GM12878 (cell line): ENCODE data around the gene COL20A1. TPM values are rescaled to one million over a fixed set of nuclear protein-coding genes. Genes with fewer than 3 reads are reported as not detected.

ENCODE experiments used
- ATAC-seq: fragments of 200-7000 bp; cut with Tn5 transposase; 3 replicates; pipeline ENCODE4 v1.9.1; 2020; ENCODE audit warnings: mild to moderate bottlenecking, moderate library complexity
- BruUV-seq: library from RNA; stranded (reverse); fragments of 400-500 nt; replicated peaks from 2 replicates; lab custom pipeline; 2021; lab: Mats Ljungman, UMichigan
- CTCF ChIA-PET: fragments of 300-600 bp; sonication (Branson Sonifier 250); formaldehyde crosslinking; extraction: SDS; loops from one replicate; lab custom pipeline; 2021; ENCODE audit warnings: inconsistent platforms; lab: Yijun Ruan, JAX
- POLR2A ChIA-PET: fragments of 350-600 bp; formaldehyde crosslinking; extraction: SDS; loops from one replicate; lab custom pipeline; 2021; ENCODE audit warnings: inconsistent platforms; lab: Charles Lee
- RAD21 ChIA-PET: fragments of 300-600 bp; sonication (Branson Sonifier 250); formaldehyde crosslinking; loops from one replicate; lab custom pipeline; 2023; ENCODE audit warnings: antibody characterized with exemption; ENCODE audit not compliant: unreplicated experiment; lab: Charles Lee
- SMC1A ChIA-PET: fragments of 300-600 bp; sonication (Branson Sonifier 250); formaldehyde crosslinking; loops from one replicate; lab custom pipeline; 2023; ENCODE audit not compliant: unreplicated experiment, uncharacterized antibody; lab: Charles Lee
- DNase-seq: peaks from one replicate; pipeline ENCODE4 v3.0.0-alpha.2; 2011; ENCODE audit warnings: low read depth, low spot score
- FAIRE-seq: peaks from 3 replicates; lab custom pipeline; 2011; peaks lifted over from hg19 to GRCh38; lab: Jason Lieb, UNC
- H2AFZ ChIP-seq: 2 replicates; pipeline ENCODE4 v1.6.0; 2011; ENCODE audit warnings: low read depth, low read length, control low read depth; ENCODE audit not compliant: control insufficient read depth
- H3K27ac ChIP-seq: 2 replicates; pipeline ENCODE4 v1.5.1; 2011; ENCODE audit warnings: control low read depth; ENCODE audit not compliant: control insufficient read depth, insufficient read depth
- H3K27me3 ChIP-seq, 2 experiments: replicated peaks in 1 of 2; 2 replicates each; pipeline versions ENCODE4 v1.6.0 to v1.6.1; 2011; ENCODE audit warnings: low read length in 1 of 2; ENCODE audit not compliant: control insufficient read depth in 2 of 2, insufficient read depth in 2 of 2
- H3K36me3 ChIP-seq, 2 experiments: 2 replicates each; pipeline ENCODE4 v1.5.1; 2011; ENCODE audit warnings: low read length in 1 of 2; ENCODE audit not compliant: control insufficient read depth in 2 of 2, insufficient read depth in 2 of 2
- H3K4me1 ChIP-seq: 2 replicates; pipeline ENCODE4 v1.6.1; 2011; ENCODE audit warnings: mild to moderate bottlenecking, low read length, moderate library complexity, mixed read lengths; ENCODE audit not compliant: control insufficient read depth, insufficient read depth
- H3K4me2 ChIP-seq: 2 replicates; pipeline ENCODE4 v1.6.0; 2011; ENCODE audit warnings: control low read depth; ENCODE audit not compliant: control insufficient read depth, insufficient read depth
- H3K4me3 ChIP-seq: fragments of 200-600 bp; sonication (generic); 2 replicates; pipeline ENCODE4 v1.5.1; 2016
- H3K79me2 ChIP-seq: 2 replicates; pipeline ENCODE4 v1.6.0; 2011; ENCODE audit warnings: low read length; ENCODE audit not compliant: control insufficient read depth, insufficient read depth
- H3K9ac ChIP-seq: 2 replicates; pipeline ENCODE4 v1.8.0; 2011; ENCODE audit warnings: low read length, control low read depth, mixed read lengths; ENCODE audit not compliant: control insufficient read depth, insufficient read depth
- H3K9me3 ChIP-seq: replicated peaks from 3 replicates; pipeline ENCODE4 v1.5.1; 2011; ENCODE audit warnings: mild to moderate bottlenecking, low read length; ENCODE audit not compliant: control insufficient read depth, insufficient read depth
- H4K20me1 ChIP-seq: 2 replicates; pipeline ENCODE4 v1.6.0; 2011; ENCODE audit not compliant: control insufficient read depth, insufficient read depth
- EZH2 ChIP-seq: IDR thresholded peaks from 2 replicates; pipeline ENCODE4 v1.6.1; 2012; ENCODE audit warnings: low read depth, mild to moderate bottlenecking, control low read depth, inconsistent platforms, low read length, borderline replicate concordance; ENCODE audit not compliant: control insufficient read depth
- IRF4 ChIP-seq: IDR thresholded peaks from 2 replicates; pipeline ENCODE4 v1.6.1; 2011; ENCODE audit warnings: low read depth, low read length
- IRF5 ChIP-seq: fragments of 450-650 bp; IDR thresholded peaks from 2 replicates; pipeline ENCODE4 v1.6.1; 2017; ENCODE audit warnings: borderline replicate concordance
- SMC3 ChIP-seq: IDR thresholded peaks from 2 replicates; pipeline ENCODE4 v1.6.1; 2011; ENCODE audit warnings: low read length, improper control_type of control experiment, borderline replicate concordance
- SUZ12 ChIP-seq: fragments of 200-600 bp; sonication (generic); IDR thresholded peaks from one replicate; pipeline ENCODE4 v1.6.1; 2018; ENCODE audit warnings: antibody characterized with exemption, mild to moderate bottlenecking; ENCODE audit not compliant: unreplicated experiment
- ZNF592 ChIP-seq: fragments of 450-650 bp; IDR thresholded peaks from 2 replicates; pipeline ENCODE4 v1.6.1; 2017; ENCODE audit warnings: mild to moderate bottlenecking, moderate library complexity
- WGBS: methylation state at CpG from one replicate; pipeline ENCODE4 v1.1.6; 2016; ENCODE audit warnings: low lambda C conversion rate; ENCODE audit not compliant: insufficient replicate concordance, insufficient coverage; ENCODE audit errors: missing lambda C conversion rate; 5-methylcytosine and 5-hydroxymethylcytosine counted together
- in situ Hi-C: fragments of 300-500 bp; cut with MboI; formaldehyde crosslinking; loops from 9 replicates; pipeline ENCODE4 v1.14.3; 2018; ENCODE audit warnings: mixed read lengths
- intact Hi-C: fragments of 100-400 bp; cut with micrococcal nuclease; formaldehyde crosslinking; loops from one replicate; pipeline ENCODE4 v1.14.2; 2022; ENCODE audit not compliant: unreplicated experiment
- polyA plus RNA-seq, 11 experiments: library from polyadenylated mRNA; depleted of rRNA in 4 of 11; unstranded in 6 of 11; stranded (reverse) in 5 of 11; fragments of >200 nt; fragmentation: Nextera tagmentation in 4 of 11; fragmentation: Illumina TruSeq in 1 of 11; extraction: Ambion mirVana in 4 of 11; extraction: Trizol in 1 of 11; gene quantifications; 1 replicate in 1 of 11; 2 replicates in 10 of 11; pipeline versions ENCODE4 v1.2.1 to v1.2.3, GENCODE V29; 2011 to 2016; ENCODE audit warnings: inconsistent platforms in 2 of 11, missing spikeins in 2 of 11, low read depth in 1 of 11
- total RNA-seq, 4 experiments: library from RNA; depleted of rRNA in 3 of 4; stranded (reverse); fragments of >200 nt in 3 of 4; fragmentation: Illumina TruSeq in 1 of 4; extraction: Trizol in 1 of 4; gene quantifications; 2 replicates each; pipeline versions ENCODE4 v1.2.1 to v1.2.3, GENCODE V29; 2013 to 2021

The COL20A1 gene
- total and polyA plus RNA-seq, 10 of the 15 experiments (the other 5 are each of a cell fraction or from before 2014, with no cell fraction given): not detected

GRCh38 chr20:63269724-63270123 lies 23.3 kb upstream of the COL20A1 start:
- H3K27me3 ChIP-seq: no peaks in the 10 kb centered on the region
- FAIRE-seq (no peak), DNase-seq (no peak), ATAC-seq (no peak)
- intact Hi-C loops: loop anchor here (5.0 kb wide), 1 partner anchor 47 kb away; no protein-coding TSS in a partner anchor
- TF ChIP-seq SUZ12 (no peak), ZNF592 (no peak), IRF4 (no peak), IRF5 (no peak), SMC3 (no peak), EZH2 (no peak)
- H3K27ac ChIP-seq: no peak overlapping the region
- no peaks in the 10 kb centered on the region for H4K20me1 ChIP-seq
- no peak overlapping the region for H3K9ac ChIP-seq
- H2AFZ ChIP-seq: no peak overlapping the region
- H3K4me1 ChIP-seq: peaks cover 3% of the 10 kb centered on the region
- CTCF ChIA-PET: no interaction called here
- RAD21 ChIA-PET: no interaction called here
- in situ Hi-C loops: no loop called here
- no peaks in the 10 kb centered on the region for H3K36me3 ChIP-seq
- no peaks in the 10 kb centered on the region for H3K9me3 ChIP-seq
- peaks cover 21% of the 10 kb centered on the region for H3K79me2 ChIP-seq
- no TSS peak for BruUV-seq
- H3K4me2 ChIP-seq: no peak overlapping the region
- no peak overlapping the region for H3K4me3 ChIP-seq
- WGBS: 62% methylated on average over 9 of the region's 9 CpGs
- POLR2A ChIA-PET: no interaction called here
- SMC1A ChIA-PET: no interaction called here
